ENCODE results near the gene CA12.

CA12 gene

DNA sequence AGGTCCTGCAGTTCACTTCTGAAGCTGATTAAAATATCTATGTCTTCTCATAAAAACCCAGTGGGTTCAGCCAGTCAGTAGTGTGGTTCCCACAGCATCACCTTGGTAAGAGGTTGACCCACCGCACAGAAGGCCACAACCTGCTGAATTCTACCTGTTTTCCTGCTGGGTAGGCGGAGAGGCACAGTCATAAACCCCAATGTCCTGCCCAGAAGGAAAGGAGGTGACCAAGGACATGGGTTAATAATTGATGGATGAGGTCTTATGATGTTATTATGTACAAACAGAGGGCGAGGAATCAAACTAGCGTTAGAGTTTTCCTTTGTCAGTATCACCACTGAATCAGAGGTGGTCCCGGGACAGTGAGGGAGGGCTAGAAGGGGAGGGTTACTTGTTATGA lies 27.8 kb downstream of the CA12 start (continued):
- TF ChIP-seq, protein P1, sequence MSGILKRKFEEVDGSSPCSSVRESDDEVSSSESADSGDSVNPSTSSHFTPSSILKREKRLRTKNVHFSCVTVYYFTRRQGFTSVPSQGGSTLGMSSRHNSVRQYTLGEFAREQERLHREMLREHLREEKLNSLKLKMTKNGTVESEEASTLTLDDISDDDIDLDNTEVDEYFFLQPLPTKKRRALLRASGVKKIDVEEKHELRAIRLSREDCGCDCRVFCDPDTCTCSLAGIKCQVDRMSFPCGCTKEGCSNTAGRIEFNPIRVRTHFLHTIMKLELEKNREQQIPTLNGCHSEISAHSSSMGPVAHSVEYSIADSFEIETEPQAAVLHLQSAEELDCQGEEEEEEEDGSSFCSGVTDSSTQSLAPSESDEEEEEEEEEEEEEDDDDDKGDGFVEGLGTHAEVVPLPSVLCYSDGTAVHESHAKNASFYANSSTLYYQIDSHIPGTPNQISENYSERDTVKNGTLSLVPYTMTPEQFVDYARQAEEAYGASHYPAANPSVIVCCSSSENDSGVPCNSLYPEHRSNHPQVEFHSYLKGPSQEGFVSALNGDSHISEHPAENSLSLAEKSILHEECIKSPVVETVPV (CRISPR knock-in tag; IDR thresholded peaks at IDR 0.05), result no peak
- TF ChIP-seq SNAI2 (CRISPR knock-in tag; IDR thresholded peaks at IDR 0.05) (no peak), TCF4 (CRISPR knock-in tag; IDR thresholded peaks at IDR 0.05; ENCODE audit: borderline replicate concordance) (no peak), ZNF70 (CRISPR knock-in tag; IDR thresholded peaks at IDR 0.05) (no peak)
- TF ChIP-seq, protein P2, sequence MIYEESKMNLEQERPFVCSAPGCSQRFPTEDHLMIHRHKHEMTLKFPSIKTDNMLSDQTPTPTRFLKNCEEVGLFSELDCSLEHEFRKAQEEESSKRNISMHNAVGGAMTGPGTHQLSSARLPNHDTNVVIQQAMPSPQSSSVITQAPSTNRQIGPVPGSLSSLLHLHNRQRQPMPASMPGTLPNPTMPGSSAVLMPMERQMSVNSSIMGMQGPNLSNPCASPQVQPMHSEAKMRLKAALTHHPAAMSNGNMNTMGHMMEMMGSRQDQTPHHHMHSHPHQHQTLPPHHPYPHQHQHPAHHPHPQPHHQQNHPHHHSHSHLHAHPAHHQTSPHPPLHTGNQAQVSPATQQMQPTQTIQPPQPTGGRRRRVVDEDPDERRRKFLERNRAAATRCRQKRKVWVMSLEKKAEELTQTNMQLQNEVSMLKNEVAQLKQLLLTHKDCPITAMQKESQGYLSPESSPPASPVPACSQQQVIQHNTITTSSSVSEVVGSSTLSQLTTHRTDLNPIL (CRISPR knock-in tag; IDR thresholded peaks at IDR 0.05; ENCODE audit: low read depth), result no peak

DNA sequence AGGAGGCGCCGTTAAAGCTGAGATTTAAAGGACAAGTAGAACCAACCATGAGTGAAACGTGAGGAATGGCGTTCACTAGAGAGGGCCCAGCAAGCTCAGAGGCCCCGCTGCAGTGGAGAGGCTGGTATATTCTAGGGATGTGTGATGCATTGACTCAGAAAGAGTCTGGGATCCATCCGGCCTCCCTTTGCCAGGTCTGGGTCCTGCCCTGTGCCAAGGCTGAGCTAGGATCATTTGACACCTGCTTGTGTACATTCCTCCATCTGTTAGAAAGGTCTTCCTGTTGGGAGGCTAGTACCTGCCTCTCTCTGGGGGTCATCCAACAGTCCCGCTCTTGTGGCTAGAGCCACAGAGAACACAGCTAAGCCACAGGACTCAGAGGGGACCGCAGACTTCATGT lies 28.4 kb downstream of the CA12 start:
- no peak for ATAC-seq
- no peak for TF ChIP-seq OSR1 (CRISPR knock-in tag; IDR thresholded peaks at IDR 0.05)
- TF ChIP-seq ZC3H10 (CRISPR knock-in tag; IDR thresholded peaks at IDR 0.05), result no peak
- no peak for TF ChIP-seq ZNF565 (CRISPR knock-in tag; conservative IDR thresholded peaks at IDR 0.05; ENCODE audit: low read depth)
- TF ChIP-seq, protein P1 (CRISPR knock-in tag; IDR thresholded peaks at IDR 0.05), result no peak
- no peak for TF ChIP-seq CSDC2 (CRISPR knock-in tag; IDR thresholded peaks at IDR 0.05)
- TF ChIP-seq, protein P3, sequence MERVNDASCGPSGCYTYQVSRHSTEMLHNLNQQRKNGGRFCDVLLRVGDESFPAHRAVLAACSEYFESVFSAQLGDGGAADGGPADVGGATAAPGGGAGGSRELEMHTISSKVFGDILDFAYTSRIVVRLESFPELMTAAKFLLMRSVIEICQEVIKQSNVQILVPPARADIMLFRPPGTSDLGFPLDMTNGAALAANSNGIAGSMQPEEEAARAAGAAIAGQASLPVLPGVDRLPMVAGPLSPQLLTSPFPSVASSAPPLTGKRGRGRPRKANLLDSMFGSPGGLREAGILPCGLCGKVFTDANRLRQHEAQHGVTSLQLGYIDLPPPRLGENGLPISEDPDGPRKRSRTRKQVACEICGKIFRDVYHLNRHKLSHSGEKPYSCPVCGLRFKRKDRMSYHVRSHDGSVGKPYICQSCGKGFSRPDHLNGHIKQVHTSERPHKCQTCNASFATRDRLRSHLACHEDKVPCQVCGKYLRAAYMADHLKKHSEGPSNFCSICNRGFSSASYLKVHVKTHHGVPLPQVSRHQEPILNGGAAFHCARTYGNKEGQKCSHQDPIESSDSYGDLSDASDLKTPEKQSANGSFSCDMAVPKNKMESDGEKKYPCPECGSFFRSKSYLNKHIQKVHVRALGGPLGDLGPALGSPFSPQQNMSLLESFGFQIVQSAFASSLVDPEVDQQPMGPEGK (CRISPR knock-in tag; IDR thresholded peaks at IDR 0.05; ENCODE audit: borderline replicate concordance), result no peak
- no peak for TF ChIP-seq TOX (CRISPR knock-in tag; IDR thresholded peaks at IDR 0.05; ENCODE audit: borderline replicate concordance)
- TF ChIP-seq ISL1 (CRISPR knock-in tag; IDR thresholded peaks at IDR 0.05), result no peak
- no peak for TF ChIP-seq ESRRG (CRISPR knock-in tag; IDR thresholded peaks at IDR 0.05)
- TF ChIP-seq, protein P4, sequence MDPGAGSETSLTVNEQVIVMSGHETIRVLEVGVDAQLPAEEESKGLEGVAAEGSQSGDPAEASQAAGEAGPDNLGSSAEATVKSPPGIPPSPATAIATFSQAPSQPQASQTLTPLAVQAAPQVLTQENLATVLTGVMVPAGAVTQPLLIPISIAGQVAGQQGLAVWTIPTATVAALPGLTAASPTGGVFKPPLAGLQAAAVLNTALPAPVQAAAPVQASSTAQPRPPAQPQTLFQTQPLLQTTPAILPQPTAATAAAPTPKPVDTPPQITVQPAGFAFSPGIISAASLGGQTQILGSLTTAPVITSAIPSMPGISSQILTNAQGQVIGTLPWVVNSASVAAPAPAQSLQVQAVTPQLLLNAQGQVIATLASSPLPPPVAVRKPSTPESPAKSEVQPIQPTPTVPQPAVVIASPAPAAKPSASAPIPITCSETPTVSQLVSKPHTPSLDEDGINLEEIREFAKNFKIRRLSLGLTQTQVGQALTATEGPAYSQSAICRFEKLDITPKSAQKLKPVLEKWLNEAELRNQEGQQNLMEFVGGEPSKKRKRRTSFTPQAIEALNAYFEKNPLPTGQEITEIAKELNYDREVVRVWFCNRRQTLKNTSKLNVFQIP (CRISPR knock-in tag; IDR thresholded peaks at IDR 0.05; ENCODE audit: borderline replicate concordance, low read depth), result no peak
- TF ChIP-seq ZNF8 (CRISPR knock-in tag; IDR thresholded peaks at IDR 0.05), result no peak
- no peak for TF ChIP-seq TCF4 (CRISPR knock-in tag; IDR thresholded peaks at IDR 0.05; ENCODE audit: borderline replicate concordance)
- TF ChIP-seq PPARA (CRISPR knock-in tag; IDR thresholded peaks at IDR 0.05; ENCODE audit: borderline replicate concordance), result no peak
- TF ChIP-seq SNAI2 (CRISPR knock-in tag; IDR thresholded peaks at IDR 0.05), result no peak

DNA sequence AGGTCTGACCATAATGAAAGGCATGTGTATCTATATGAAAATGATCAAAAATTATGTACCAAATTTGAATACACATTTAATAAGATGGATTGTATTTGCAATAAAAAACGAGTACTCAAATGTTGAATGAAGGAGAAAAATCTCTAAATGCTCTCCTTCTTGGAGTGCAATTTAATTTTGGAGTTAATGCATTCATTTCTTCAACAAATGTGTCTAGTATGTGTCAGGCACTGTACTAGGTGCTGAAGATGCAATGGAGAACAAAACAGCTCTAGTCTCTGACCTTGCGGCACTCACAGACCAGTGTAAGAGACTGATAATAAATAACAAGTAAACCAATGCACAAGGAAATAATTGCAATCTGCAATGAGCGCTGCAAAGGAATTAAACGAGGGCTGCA lies 28.8 kb downstream of the CA12 start:
- ATAC-seq, result no peak
- no peak for TF ChIP-seq TOX (CRISPR knock-in tag; IDR thresholded peaks at IDR 0.05; ENCODE audit: borderline replicate concordance)
- no peak for TF ChIP-seq RARB (CRISPR knock-in tag; IDR thresholded peaks at IDR 0.05)
- TF ChIP-seq ZNF8 (CRISPR knock-in tag; IDR thresholded peaks at IDR 0.05), result no peak
- TF ChIP-seq ISL1 (CRISPR knock-in tag; IDR thresholded peaks at IDR 0.05), result no peak
- no peak for TF ChIP-seq ZFP3 (CRISPR knock-in tag; IDR thresholded peaks at IDR 0.05)
- no peak for TF ChIP-seq ZFP30 (CRISPR knock-in tag; IDR thresholded peaks at IDR 0.05)
- TF ChIP-seq, protein P4 (CRISPR knock-in tag; IDR thresholded peaks at IDR 0.05; ENCODE audit: borderline replicate concordance, low read depth), result no peak

DNA sequence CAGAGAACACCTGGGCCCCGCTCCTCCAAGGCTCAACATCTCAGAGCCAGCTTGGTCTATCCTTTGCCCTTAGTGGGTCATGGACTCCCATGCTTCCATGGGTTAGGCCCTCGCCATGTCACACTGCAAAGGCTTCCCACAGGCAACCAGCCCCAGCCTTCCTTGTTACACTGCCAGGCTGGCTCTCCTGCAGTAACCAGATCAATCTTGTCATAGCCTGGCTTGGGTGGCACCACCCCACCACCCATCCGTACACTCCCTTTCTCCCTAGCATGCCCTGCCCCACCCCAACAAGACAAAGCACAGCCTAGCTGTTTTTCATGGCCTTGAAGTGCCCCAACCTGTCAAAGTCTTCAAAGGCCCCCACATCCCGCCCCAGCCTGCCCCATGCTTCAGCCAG lies 30.5 kb downstream of the CA12 start:
- no peak for ATAC-seq
- TF ChIP-seq ARNTL (CRISPR knock-in tag; IDR thresholded peaks at IDR 0.05; ENCODE audit: borderline replicate concordance, low read depth), result no peak
- TF ChIP-seq ZNF70 (CRISPR knock-in tag; IDR thresholded peaks at IDR 0.05), result no peak
- no peak for TF ChIP-seq CSDC2 (CRISPR knock-in tag; IDR thresholded peaks at IDR 0.05)
- TF ChIP-seq ZNF8 (CRISPR knock-in tag; IDR thresholded peaks at IDR 0.05), result no peak
- TF ChIP-seq ZFP30 (CRISPR knock-in tag; IDR thresholded peaks at IDR 0.05), result no peak
- TF ChIP-seq TOX (CRISPR knock-in tag; IDR thresholded peaks at IDR 0.05; ENCODE audit: borderline replicate concordance), result no peak
- TF ChIP-seq OSR1 (CRISPR knock-in tag; IDR thresholded peaks at IDR 0.05), result no peak
- TF ChIP-seq ZC3H10 (CRISPR knock-in tag; IDR thresholded peaks at IDR 0.05), result no peak
- no peak for TF ChIP-seq TCF4 (CRISPR knock-in tag; IDR thresholded peaks at IDR 0.05; ENCODE audit: borderline replicate concordance)
- TF ChIP-seq SNAI2 (CRISPR knock-in tag; IDR thresholded peaks at IDR 0.05), result no peak
- TF ChIP-seq, protein P4 (CRISPR knock-in tag; IDR thresholded peaks at IDR 0.05; ENCODE audit: borderline replicate concordance, low read depth), result no peak
- TF ChIP-seq GLIS3 (CRISPR knock-in tag; IDR thresholded peaks at IDR 0.05), result no peak
- TF ChIP-seq ZFP3 (CRISPR knock-in tag; IDR thresholded peaks at IDR 0.05), result no peak
- TF ChIP-seq, protein P3 (CRISPR knock-in tag; IDR thresholded peaks at IDR 0.05; ENCODE audit: borderline replicate concordance), result no peak
- TF ChIP-seq ZNF565 (CRISPR knock-in tag; conservative IDR thresholded peaks at IDR 0.05; ENCODE audit: low read depth), result no peak
